Measurements from ENCODE around the gene ATP2A3.

Gene ATP2A3

DNA sequence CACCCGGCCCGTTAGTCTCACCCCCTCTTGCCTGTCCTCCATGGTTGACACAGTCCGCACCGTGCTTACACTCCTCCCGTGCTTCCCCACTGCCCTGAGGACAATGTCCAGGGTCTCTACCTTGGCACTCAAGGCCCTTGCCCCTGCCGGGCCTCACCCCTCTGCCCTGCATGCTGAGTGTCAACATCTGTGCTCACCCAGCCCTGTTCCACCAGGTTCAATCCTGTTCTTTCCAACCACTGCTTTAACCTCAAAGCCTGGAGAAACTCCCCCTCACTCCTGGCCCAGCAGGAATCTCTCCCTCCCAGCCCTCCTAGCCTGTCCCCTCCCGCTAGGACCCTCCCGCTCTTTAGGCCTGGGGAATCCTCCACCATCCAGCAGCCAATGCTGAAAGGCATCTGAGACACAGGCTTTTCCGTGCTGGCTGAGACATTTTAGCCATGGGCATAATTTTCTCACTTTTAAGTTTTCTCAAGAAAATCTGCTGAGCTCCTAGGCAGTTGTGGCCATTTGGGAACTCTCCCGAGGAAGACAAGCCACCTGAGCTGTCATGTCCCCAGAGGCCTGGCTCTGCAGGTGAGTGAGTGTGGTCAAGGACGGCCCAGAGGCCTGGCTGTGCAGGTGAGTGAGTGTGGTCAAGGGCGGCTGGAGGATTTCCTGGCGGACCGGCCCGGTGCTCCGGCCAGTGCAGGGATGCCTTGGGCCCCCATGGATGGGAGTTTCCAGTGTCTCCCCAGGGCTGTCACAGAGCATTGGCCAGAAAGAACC is 37.2 kb downstream of the ATP2A3 start:
- DNase-seq (ENCODE audit: low read depth): no peak
- TF ChIP-seq, protein P1, sequence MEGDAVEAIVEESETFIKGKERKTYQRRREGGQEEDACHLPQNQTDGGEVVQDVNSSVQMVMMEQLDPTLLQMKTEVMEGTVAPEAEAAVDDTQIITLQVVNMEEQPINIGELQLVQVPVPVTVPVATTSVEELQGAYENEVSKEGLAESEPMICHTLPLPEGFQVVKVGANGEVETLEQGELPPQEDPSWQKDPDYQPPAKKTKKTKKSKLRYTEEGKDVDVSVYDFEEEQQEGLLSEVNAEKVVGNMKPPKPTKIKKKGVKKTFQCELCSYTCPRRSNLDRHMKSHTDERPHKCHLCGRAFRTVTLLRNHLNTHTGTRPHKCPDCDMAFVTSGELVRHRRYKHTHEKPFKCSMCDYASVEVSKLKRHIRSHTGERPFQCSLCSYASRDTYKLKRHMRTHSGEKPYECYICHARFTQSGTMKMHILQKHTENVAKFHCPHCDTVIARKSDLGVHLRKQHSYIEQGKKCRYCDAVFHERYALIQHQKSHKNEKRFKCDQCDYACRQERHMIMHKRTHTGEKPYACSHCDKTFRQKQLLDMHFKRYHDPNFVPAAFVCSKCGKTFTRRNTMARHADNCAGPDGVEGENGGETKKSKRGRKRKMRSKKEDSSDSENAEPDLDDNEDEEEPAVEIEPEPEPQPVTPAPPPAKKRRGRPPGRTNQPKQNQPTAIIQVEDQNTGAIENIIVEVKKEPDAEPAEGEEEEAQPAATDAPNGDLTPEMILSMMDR (IDR thresholded peaks at IDR 0.05; ENCODE audit: low read length, missing control alignments): no peak
- H3K4me3 ChIP-seq (replicated peaks; ENCODE audit: low read depth, low read length): no peak overlapping the region

GRCh38 chr17:3925684-3926485 is 38.4 kb downstream of the ATP2A3 start:
- DNase-seq (ENCODE audit: low read depth): no peak
- H3K4me3 ChIP-seq (replicated peaks; ENCODE audit: low read depth, low read length): no peak overlapping the region
- TF ChIP-seq, protein P1 (IDR thresholded peaks at IDR 0.05; ENCODE audit: low read length, missing control alignments): no peak

GRCh38 chr17:3924512-3925350 is 39.5 kb downstream of the ATP2A3 start:
- TF ChIP-seq, protein P1 (IDR thresholded peaks at IDR 0.05; ENCODE audit: low read length, missing control alignments): no peak
- H3K4me3 ChIP-seq (replicated peaks; ENCODE audit: low read depth, low read length): no peak overlapping the region
- DNase-seq (ENCODE audit: low read depth): no peak

DNA sequence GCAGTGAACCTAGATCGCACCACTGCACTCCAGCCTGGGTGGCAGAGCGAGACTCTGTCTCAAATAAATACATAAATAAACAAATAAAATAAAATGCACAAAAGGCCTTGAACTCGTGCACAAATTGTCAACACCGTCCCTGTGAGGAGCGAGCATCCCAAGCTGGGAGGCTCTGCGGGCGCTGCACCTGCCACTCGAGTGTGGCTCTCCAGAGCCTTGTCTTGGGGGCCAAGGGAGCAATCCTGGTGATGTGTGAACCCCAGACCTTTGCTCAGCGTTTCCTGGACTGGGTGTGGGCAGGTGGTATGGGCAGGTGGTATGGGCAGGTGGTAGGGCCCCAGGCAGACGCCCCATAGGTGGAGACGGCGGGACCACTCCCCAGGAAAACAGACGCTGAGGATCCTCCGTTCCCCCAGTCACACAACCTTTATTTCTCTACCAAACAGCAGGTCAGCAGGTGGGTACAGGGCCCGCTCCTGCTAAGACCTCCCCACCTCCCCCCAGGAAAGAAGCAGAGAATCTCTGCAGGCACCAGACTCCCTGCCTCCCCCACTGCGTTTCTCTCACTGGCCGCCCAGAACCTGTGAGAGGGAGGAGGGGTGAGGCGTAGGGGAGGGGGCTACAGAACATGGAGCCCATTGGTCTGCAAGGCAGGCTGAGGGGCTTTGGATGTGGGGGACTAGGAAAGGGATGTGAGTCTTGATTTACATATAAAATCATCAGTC is 40.6 kb downstream of the ATP2A3 start:
- no peak for DNase-seq (ENCODE audit: low read depth)
- TF ChIP-seq, protein P1 (IDR thresholded peaks at IDR 0.05; ENCODE audit: low read length, missing control alignments): no peak
- H3K4me3 ChIP-seq (replicated peaks; ENCODE audit: low read depth, low read length): no peak overlapping the region

GRCh38 chr17:3922765-3923164 is 41.5 kb downstream of the ATP2A3 start:
- TF ChIP-seq, protein P1 (IDR thresholded peaks at IDR 0.05; ENCODE audit: low read length, missing control alignments): no peak
- H3K4me3 ChIP-seq (replicated peaks; ENCODE audit: low read depth, low read length): no peak overlapping the region

More at GRCh38 chr17:3922765-3923164, 41.5 kb downstream of the ATP2A3 start:
- DNase-seq (ENCODE audit: low read depth): no peak
